ENCODE data around the gene ANK2.

The ANK2 gene

GRCh38 chr4:113157086-113157857 lies 107.8 kb downstream of the ANK2 start:
- Histone ChIP-seq H3K4me1 (ENCODE audit: control extremely low read depth in 1 of 4, control insufficient read depth in 4 of 4, insufficient read depth in 4 of 4, low read length in 3 of 4) (no peaks in the 10 kb centered on the region), H3K36me3 (ENCODE audit: control insufficient read depth in 4 of 4, insufficient read depth in 4 of 4, low read length in 3 of 4) (no peaks in the 10 kb centered on the region), H3K9me3 (ENCODE audit: control extremely low read depth in 1 of 5, control insufficient read depth in 4 of 5, insufficient read depth in 2 of 5, low read depth in 1 of 5, low read length in 4 of 5) (no peaks in the 10 kb centered on the region), H3K4me3 (ENCODE audit: control insufficient read depth in 1 of 7, extremely low read depth in 1 of 7, insufficient read depth in 4 of 7, low read depth in 2 of 7, low read length in 6 of 7) (no peak overlapping the region), H3K27me3 (replicated peaks in 2 of 5; ENCODE audit: control insufficient read depth in 4 of 5, insufficient read depth in 5 of 5, low read length in 4 of 5) (no peaks in the 10 kb centered on the region), H3K27ac (ENCODE audit: insufficient read depth in 1 of 2, low read depth in 1 of 2, low read length in 2 of 2, poor library complexity in 1 of 2, severe bottlenecking in 2 of 2) (no peak overlapping the region)
- ChIA-PET POLR2A (interaction anchor here (0.5 kb wide), 1 partner anchor 15 kb away, joined by 4 read pairs; no protein-coding TSS in a partner anchor), CTCF (interaction anchor here (0.7 kb wide), 1 partner anchor 25 kb away, joined by 3 read pairs; no protein-coding TSS in a partner anchor)
- 60% methylated on average over 1 of the region's 3 CpGs for WGBS (ENCODE audit: insufficient coverage)
- DNase-seq: no peak

GRCh38 chr4:113159942-113160545 lies 110.6 kb downstream of the ANK2 start:
- Histone ChIP-seq H3K4me3 (ENCODE audit: control insufficient read depth in 1 of 7, extremely low read depth in 1 of 7, insufficient read depth in 4 of 7, low read depth in 2 of 7, low read length in 6 of 7) (no peak overlapping the region), H3K9me3 (ENCODE audit: control extremely low read depth in 1 of 5, control insufficient read depth in 4 of 5, insufficient read depth in 2 of 5, low read depth in 1 of 5, low read length in 4 of 5) (no peaks in the 10 kb centered on the region), H3K27ac (ENCODE audit: insufficient read depth in 1 of 2, low read depth in 1 of 2, low read length in 2 of 2, poor library complexity in 1 of 2, severe bottlenecking in 2 of 2) (no peak overlapping the region), H3K36me3 (ENCODE audit: control insufficient read depth in 4 of 4, insufficient read depth in 4 of 4, low read length in 3 of 4) (no peaks in the 10 kb centered on the region), H3K27me3 (replicated peaks in 2 of 5; ENCODE audit: control insufficient read depth in 4 of 5, insufficient read depth in 5 of 5, low read length in 4 of 5) (no peaks in the 10 kb centered on the region), H3K4me1 (ENCODE audit: control extremely low read depth in 1 of 4, control insufficient read depth in 4 of 4, insufficient read depth in 4 of 4, low read length in 3 of 4) (no peaks in the 10 kb centered on the region)
- CTCF ChIA-PET: no interaction called here
- POLR2A ChIA-PET: no interaction called here
- WGBS (ENCODE audit: insufficient coverage): 100% methylated on average over 1 of the region's 3 CpGs
- DNase-seq: no peak

GRCh38 chr4:113160548-113160947 lies 111.1 kb downstream of the ANK2 start:
- Histone ChIP-seq H3K27me3 (replicated peaks in 2 of 5; ENCODE audit: control insufficient read depth in 4 of 5, insufficient read depth in 5 of 5, low read length in 4 of 5) (no peaks in the 10 kb centered on the region), H3K9me3 (ENCODE audit: control extremely low read depth in 1 of 5, control insufficient read depth in 4 of 5, insufficient read depth in 2 of 5, low read depth in 1 of 5, low read length in 4 of 5) (no peaks in the 10 kb centered on the region), H3K4me1 (ENCODE audit: control extremely low read depth in 1 of 4, control insufficient read depth in 4 of 4, insufficient read depth in 4 of 4, low read length in 3 of 4) (no peaks in the 10 kb centered on the region), H3K27ac (ENCODE audit: insufficient read depth in 1 of 2, low read depth in 1 of 2, low read length in 2 of 2, poor library complexity in 1 of 2, severe bottlenecking in 2 of 2) (no peak overlapping the region), H3K36me3 (ENCODE audit: control insufficient read depth in 4 of 4, insufficient read depth in 4 of 4, low read length in 3 of 4) (no peaks in the 10 kb centered on the region), H3K4me3 (ENCODE audit: control insufficient read depth in 1 of 7, extremely low read depth in 1 of 7, insufficient read depth in 4 of 7, low read depth in 2 of 7, low read length in 6 of 7) (no peak overlapping the region)
- POLR2A ChIA-PET: no interaction called here
- 90% methylated on average over 2 of the region's 3 CpGs for WGBS (ENCODE audit: insufficient coverage)
- CTCF ChIA-PET: no interaction called here
- DNase-seq: no peak

GRCh38 chr4:113162089-113162488 lies 112.6 kb downstream of the ANK2 start:
- H3K36me3 ChIP-seq (ENCODE audit: control insufficient read depth in 4 of 4, insufficient read depth in 4 of 4, low read length in 3 of 4): no peaks in the 10 kb centered on the region
- H3K4me3 ChIP-seq (ENCODE audit: control insufficient read depth in 1 of 7, extremely low read depth in 1 of 7, insufficient read depth in 4 of 7, low read depth in 2 of 7, low read length in 6 of 7): no peak overlapping the region
- 100% methylated on average over 1 of the region's 1 CpG for WGBS (ENCODE audit: insufficient coverage)
- no peaks in the 10 kb centered on the region for H3K9me3 ChIP-seq (ENCODE audit: control extremely low read depth in 1 of 5, control insufficient read depth in 4 of 5, insufficient read depth in 2 of 5, low read depth in 1 of 5, low read length in 4 of 5)
- H3K27ac ChIP-seq (ENCODE audit: insufficient read depth in 1 of 2, low read depth in 1 of 2, low read length in 2 of 2, poor library complexity in 1 of 2, severe bottlenecking in 2 of 2): no peak overlapping the region
- H3K4me1 ChIP-seq (ENCODE audit: control extremely low read depth in 1 of 4, control insufficient read depth in 4 of 4, insufficient read depth in 4 of 4, low read length in 3 of 4): no peaks in the 10 kb centered on the region
- POLR2A ChIA-PET: no interaction called here
- H3K27me3 ChIP-seq (replicated peaks in 2 of 5; ENCODE audit: control insufficient read depth in 4 of 5, insufficient read depth in 5 of 5, low read length in 4 of 5): no peaks in the 10 kb centered on the region
- CTCF ChIA-PET: interaction anchor here (0.6 kb wide), 1 partner anchor 14 kb away, joined by 3 read pairs; no protein-coding TSS in a partner anchor
- no peak for DNase-seq

GRCh38 chr4:113169368-113169767 lies 119.9 kb downstream of the ANK2 start:
- CTCF ChIA-PET: no interaction called here
- no peak overlapping the region for H3K27ac ChIP-seq (ENCODE audit: insufficient read depth in 1 of 2, low read depth in 1 of 2, low read length in 2 of 2, poor library complexity in 1 of 2, severe bottlenecking in 2 of 2)
- POLR2A ChIA-PET: no interaction called here
- no peak overlapping the region for H3K4me3 ChIP-seq (ENCODE audit: control insufficient read depth in 1 of 7, extremely low read depth in 1 of 7, insufficient read depth in 4 of 7, low read depth in 2 of 7, low read length in 6 of 7)
- 100% methylated on average over 3 of the region's 5 CpGs for WGBS (ENCODE audit: insufficient coverage)
- DNase-seq: no peak
- H3K4me1 ChIP-seq (ENCODE audit: control extremely low read depth in 1 of 4, control insufficient read depth in 4 of 4, insufficient read depth in 4 of 4, low read length in 3 of 4): no peaks in the 10 kb centered on the region
- no peaks in the 10 kb centered on the region for H3K9me3 ChIP-seq (ENCODE audit: control extremely low read depth in 1 of 5, control insufficient read depth in 4 of 5, insufficient read depth in 2 of 5, low read depth in 1 of 5, low read length in 4 of 5)
- peaks cover 0 to 2% (median 1%) of the 10 kb centered on the region in 5 experiments for H3K27me3 ChIP-seq (replicated peaks in 2 of 5; ENCODE audit: control insufficient read depth in 4 of 5, insufficient read depth in 5 of 5, low read length in 4 of 5)
- no peaks in the 10 kb centered on the region for H3K36me3 ChIP-seq (ENCODE audit: control insufficient read depth in 4 of 4, insufficient read depth in 4 of 4, low read length in 3 of 4)

- Histone ChIP-seq H3K27me3 (replicated peaks in 2 of 5; ENCODE audit: control insufficient read depth in 4 of 5, insufficient read depth in 5 of 5, low read length in 4 of 5) (peaks cover 0 to 2% (median 1%) of the 10 kb centered on the region in 5 experiments), H3K27ac (ENCODE audit: insufficient read depth in 1 of 2, low read depth in 1 of 2, low read length in 2 of 2, poor library complexity in 1 of 2, severe bottlenecking in 2 of 2) (no peak overlapping the region), H3K4me1 (ENCODE audit: control extremely low read depth in 1 of 4, control insufficient read depth in 4 of 4, insufficient read depth in 4 of 4, low read length in 3 of 4) (no peaks in the 10 kb centered on the region), H3K9me3 (ENCODE audit: control extremely low read depth in 1 of 5, control insufficient read depth in 4 of 5, insufficient read depth in 2 of 5, low read depth in 1 of 5, low read length in 4 of 5) (no peaks in the 10 kb centered on the region), H3K4me3 (ENCODE audit: control insufficient read depth in 1 of 7, extremely low read depth in 1 of 7, insufficient read depth in 4 of 7, low read depth in 2 of 7, low read length in 6 of 7) (no peak overlapping the region), H3K36me3 (ENCODE audit: control insufficient read depth in 4 of 4, insufficient read depth in 4 of 4, low read length in 3 of 4) (no peaks in the 10 kb centered on the region)
- POLR2A ChIA-PET: no interaction called here
- WGBS (ENCODE audit: insufficient coverage): 73% methylated on average over 1 of the region's 5 CpGs
- CTCF ChIA-PET: no interaction called here
- DNase-seq: no peak
Observed at GRCh38 chr4:113170115-113170804, 120.8 kb downstream of the ANK2 start.

All from common myeloid progenitor, CD34-positive (primary cell).